K562 (cell line): ENCODE results near the gene ZNF467. TPM values are rescaled to one million over a fixed set of nuclear protein-coding genes. Genes with fewer than 3 reads are reported as not detected.
A peak's percentile ranks its signal among the peaks of the same experiment; 100 is the strongest.

Source experiments
- CBFA2T3 ChIP-seq: fragments of 450-650 bp; IDR thresholded peaks from 2 replicates; pipeline ENCODE4 v1.6.1; 2017
- CTBP1 ChIP-seq: fragments of 450-650 bp; IDR thresholded peaks from 2 replicates; pipeline ENCODE4 v1.6.1; 2016; ENCODE audit warnings: borderline replicate concordance
- CUX1 ChIP-seq: fragments of 200-800 bp; sonication (Bioruptor generic); IDR thresholded peaks from 2 replicates; pipeline ENCODE4 v1.6.1; 2016; ENCODE audit warnings: missing genetic modification characterization, missing compliant biosample characterization
- GMEB1 ChIP-seq: fragments of 250-450 bp; sonication (Bioruptor Pico); IDR thresholded peaks from 2 replicates; pipeline ENCODE4 v1.4.0; 2020; ENCODE audit warnings: mild to moderate bottlenecking
- MIER1 ChIP-seq: fragments of 450-650 bp; IDR thresholded peaks from 2 replicates; pipeline ENCODE4 v1.6.1; 2016; ENCODE audit warnings: antibody characterized with exemption, mild to moderate bottlenecking, low read depth
- NR3C1 ChIP-seq: sonication (generic); formaldehyde crosslinking; IDR thresholded peaks from 2 replicates; pipeline ENCODE4 v1.8.1; 2022; ENCODE audit warnings: missing genetic modification reagents
- PTTG1 ChIP-seq: fragments of 450-650 bp; IDR thresholded peaks from 2 replicates; pipeline ENCODE4 v1.6.1; 2016; ENCODE audit warnings: low read depth, mild to moderate bottlenecking, missing genetic modification characterization, missing compliant biosample characterization
- SMARCC2 ChIP-seq: fragments of 450-650 bp; IDR thresholded peaks from 2 replicates; pipeline ENCODE4 v1.6.1; 2017; ENCODE audit warnings: antibody characterized with exemption, moderate library complexity, mild to moderate bottlenecking, low read depth
- THAP12 ChIP-seq: fragments of 250-450 bp; sonication (Bioruptor Pico); IDR thresholded peaks from 2 replicates; pipeline ENCODE4 v1.9.0; 2021; ENCODE audit warnings: mild to moderate bottlenecking, inconsistent platforms
- YY1 ChIP-seq, 3 experiments: IDR thresholded peaks; 2 replicates each; pipeline ENCODE4 v1.6.1; 2011; ENCODE audit warnings: low read length in 2 of 3, mild to moderate bottlenecking in 2 of 3, moderate library complexity in 2 of 3, borderline replicate concordance in 1 of 3, control low read depth in 1 of 3, low read depth in 1 of 3; ENCODE audit not compliant: insufficient read depth in 3 of 3, insufficient replicate concordance in 2 of 3, control insufficient read depth in 1 of 3, insufficient read length in 1 of 3; ENCODE audit errors: extremely low read depth in 1 of 3
- ZNF175 ChIP-seq: fragments of 200-800 bp; sonication (Bioruptor generic); IDR thresholded peaks from 2 replicates; pipeline ENCODE4 v1.6.1; 2016; ENCODE audit warnings: low read depth, mild to moderate bottlenecking, missing genetic modification characterization, missing compliant biosample characterization
- ZNF395 ChIP-seq: fragments of 200-800 bp; sonication (Bioruptor generic); IDR thresholded peaks from 2 replicates; pipeline ENCODE4 v1.6.1; 2017; ENCODE audit warnings: missing genetic modification characterization, missing compliant biosample characterization
- ZNF431 ChIP-seq: sonication (generic); formaldehyde crosslinking; IDR thresholded peaks from 2 replicates; pipeline ENCODE4 v1.8.0; 2022; ENCODE audit warnings: mild to moderate bottlenecking, missing genetic modification reagents
- ZNF436 ChIP-seq: fragments of 250-450, 450-650 bp; sonication (Bioruptor Pico); formaldehyde crosslinking; IDR thresholded peaks from 2 replicates; pipeline ENCODE4 v1.7.0; 2020; ENCODE audit warnings: mild to moderate bottlenecking
- ZNF655 ChIP-seq: fragments of 250-450 bp; sonication (Bioruptor Pico); IDR thresholded peaks from 2 replicates; pipeline ENCODE4 v1.5.0; 2021
- polyA plus RNA-seq, 8 experiments: library from polyadenylated mRNA; depleted of rRNA in 4 of 8; stranded (reverse) in 5 of 8; unstranded in 3 of 8; fragments of >200 nt; fragmentation: Nextera tagmentation in 2 of 8; fragmentation: Illumina TruSeq in 1 of 8; extraction: Ambion mirVana in 2 of 8; extraction: Trizol in 1 of 8; gene quantifications; 2 replicates each; pipeline versions ENCODE4 v1.2.1 to v1.2.3, GENCODE V29; 2011 to 2014; ENCODE audit warnings: inconsistent platforms in 1 of 8, missing spikeins in 1 of 8
- total RNA-seq, 7 experiments: library from RNA; depleted of rRNA in 6 of 7; stranded (reverse); fragments of >200 nt in 6 of 7; fragmentation: Illumina TruSeq in 2 of 7; extraction: Trizol in 2 of 7; gene quantifications; 2 replicates each; pipeline versions ENCODE4 v1.2.1 to v1.2.3, GENCODE V29; 2011 to 2021; ENCODE audit warnings: low replicate concordance in 1 of 7

Gene ZNF467
- total and polyA plus RNA-seq, 9 of the 15 experiments (the other 6 are each of a cell fraction or from before 2014, with no cell fraction given), result 0.32 to 14.2 (median 1.7) TPM

GRCh38 chr7:149776848-149777407 is 3.5 kb upstream of the ZNF467 start (continued):
- TF ChIP-seq ZNF655, result no peak
- TF ChIP-seq NR3C1 (CRISPR knock-in tag), result 0 out of 2 replicates have a peak, but pooled peaks have one; percentile 47
- TF ChIP-seq CBFA2T3, result no peak
- TF ChIP-seq CUX1 (CRISPR knock-in tag), result no peak
- no peak for TF ChIP-seq YY1 (IDR thresholded peaks at IDR 0.05; ENCODE audit: borderline replicate concordance in 1 of 3, control insufficient read depth in 1 of 3, extremely low read depth in 1 of 3, insufficient read depth in 3 of 3, insufficient read length in 1 of 3, insufficient replicate concordance in 2 of 3, low read depth in 1 of 3, low read length in 2 of 3)
- TF ChIP-seq PTTG1 (tag), result no peak
- no peak for TF ChIP-seq ZNF395 (CRISPR knock-in tag)
- no peak for TF ChIP-seq ZNF436
- no peak for TF ChIP-seq MIER1
- no peak for TF ChIP-seq THAP12 (CRISPR knock-in tag)
- no peak for TF ChIP-seq CTBP1
- TF ChIP-seq GMEB1 (CRISPR knock-in tag), result no peak
- no peak for TF ChIP-seq ZNF175
- TF ChIP-seq ZNF431 (CRISPR knock-in tag), result peak; percentile 54; the same call in 1 of the 2 replicates
- TF ChIP-seq SMARCC2, result no peak
